GM21825 (cell line): Measurements from ENCODE around the gene OPRD1.

Source experiments
- ATAC-seq: cut with Tn5 transposase; IDR thresholded peaks from one replicate; pipeline ENCODE4 v1.9.1; 2021; ENCODE audit warnings: mild to moderate bottlenecking, moderate library complexity; ENCODE audit not compliant: unreplicated experiment

OPRD1 gene

GRCh38 chr1:28902738-28903137 lies 90.8 kb downstream of the OPRD1 start:
- ATAC-seq, result no peak

GRCh38 chr1:28905921-28906666 lies 94.1 kb downstream of the OPRD1 start:
- no peak for ATAC-seq

DNA sequence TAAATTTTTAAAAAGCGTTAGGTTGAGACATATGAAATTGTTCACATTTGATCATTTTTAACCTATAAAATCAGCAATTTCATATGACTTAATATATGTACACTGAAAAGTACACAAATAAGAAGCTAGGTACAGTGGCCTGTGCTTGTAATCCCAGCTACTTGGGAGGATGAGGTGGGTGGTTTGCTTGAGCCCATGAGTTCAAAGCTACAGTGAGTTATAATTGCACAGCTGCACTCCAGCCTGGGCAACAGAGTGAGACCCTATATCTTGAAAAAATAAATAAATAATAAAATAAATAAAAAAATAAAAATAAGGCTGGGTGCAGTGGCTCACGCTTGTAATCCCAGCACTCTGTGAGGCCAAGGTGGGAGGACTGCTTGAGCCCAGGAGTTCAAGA lies 97.2 kb downstream of the OPRD1 start:
- ATAC-seq, result no peak

DNA sequence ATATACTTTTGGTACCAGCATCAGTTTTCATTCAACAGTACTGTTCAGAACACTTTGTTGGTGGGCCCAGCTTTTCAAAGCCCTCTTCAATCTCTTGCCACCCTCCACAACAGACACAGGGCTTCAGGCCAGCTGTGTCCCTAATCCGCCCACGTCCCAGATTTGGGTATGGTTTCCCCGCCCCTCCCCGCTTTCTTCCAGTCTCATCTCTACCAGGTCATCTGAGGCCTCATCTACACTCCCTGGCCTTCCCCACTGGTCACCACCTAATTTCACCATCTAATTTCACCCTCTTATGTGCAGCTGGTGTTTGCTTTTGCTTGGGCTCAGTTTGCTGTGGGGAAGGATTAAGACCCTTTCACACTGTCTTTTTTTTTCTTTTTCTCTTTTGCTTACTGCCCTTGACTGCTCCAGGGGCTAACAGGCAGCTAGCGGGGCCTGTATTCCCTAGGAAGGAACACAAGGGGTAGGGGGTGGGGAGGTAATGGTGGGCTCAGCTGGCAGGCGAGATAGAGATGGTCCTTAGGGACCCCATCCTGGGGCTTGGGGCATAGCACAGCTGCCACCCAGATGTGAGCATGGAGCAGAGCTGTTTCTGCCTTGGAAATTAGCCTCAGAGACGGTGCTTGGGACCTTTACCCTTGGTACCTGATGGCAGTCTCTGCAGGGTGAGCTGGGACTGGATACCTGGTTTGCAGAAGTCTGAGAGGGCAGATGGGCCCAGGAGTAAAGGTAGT lies 98.6 kb downstream of the OPRD1 start:
- ATAC-seq, result no peak

GRCh38 chr1:28913786-28914227 lies 101.8 kb downstream of the OPRD1 start:
- no peak for ATAC-seq

GRCh38 chr1:28914228-28915030 lies 102.5 kb downstream of the OPRD1 start, which contains the start of gene EPB41:
Gene EPB41, plus strand, starts transcription at chr1:28914569. Its CDS starts 72,869 bp downstream, at chr1:28987438.
- ATAC-seq, result peak; percentile 77

GRCh38 chr1:28915031-28915895 lies 103.3 kb downstream of the OPRD1 start:
- ATAC-seq, result no peak

GRCh38 chr1:28917757-28918118 lies 105.8 kb downstream of the OPRD1 start:
- ATAC-seq, result no peak
